ENCODE data around the gene MAD1L1.

The MAD1L1 gene

GRCh38 chr7:2099048-2099957 lies 133.4 kb downstream of the MAD1L1 start:
- no peaks in the 10 kb centered on the region for H3K36me3 ChIP-seq (ENCODE audit: control insufficient read depth in 2 of 2, insufficient read depth in 2 of 2, low read length in 2 of 2)
- H3K4me3 ChIP-seq (ENCODE audit: low read length in 2 of 2), result no peak overlapping the region
- H3K27me3 ChIP-seq (ENCODE audit: control insufficient read depth in 2 of 2, insufficient read depth in 2 of 2, low read length in 2 of 2), result no peaks in the 10 kb centered on the region
- no peak overlapping the region for H3K27ac ChIP-seq (ENCODE audit: low read depth in 2 of 2, low read length in 2 of 2)
- no peaks in the 10 kb centered on the region for H3K4me1 ChIP-seq (ENCODE audit: control insufficient read depth in 2 of 2, insufficient read depth in 2 of 2, low read length in 2 of 2)
- H3K9ac ChIP-seq (ENCODE audit: low read depth in 1 of 2, low read length in 2 of 2), result no peak overlapping the region
- no peaks in the 10 kb centered on the region for H3K9me3 ChIP-seq (ENCODE audit: control insufficient read depth in 2 of 2, low read length in 2 of 2)

GRCh38 chr7:2098496-2098895 lies 134.2 kb downstream of the MAD1L1 start:
- no peaks in the 10 kb centered on the region for H3K4me1 ChIP-seq (ENCODE audit: control insufficient read depth in 2 of 2, insufficient read depth in 2 of 2, low read length in 2 of 2)
- H3K4me3 ChIP-seq (ENCODE audit: low read length in 2 of 2), result no peak overlapping the region
- no peaks in the 10 kb centered on the region for H3K27me3 ChIP-seq (ENCODE audit: control insufficient read depth in 2 of 2, insufficient read depth in 2 of 2, low read length in 2 of 2)
- H3K9me3 ChIP-seq (ENCODE audit: control insufficient read depth in 2 of 2, low read length in 2 of 2), result no peaks in the 10 kb centered on the region
- H3K36me3 ChIP-seq (ENCODE audit: control insufficient read depth in 2 of 2, insufficient read depth in 2 of 2, low read length in 2 of 2), result no peaks in the 10 kb centered on the region
- H3K27ac ChIP-seq (ENCODE audit: low read depth in 2 of 2, low read length in 2 of 2), result no peak overlapping the region
- H3K9ac ChIP-seq (ENCODE audit: low read depth in 1 of 2, low read length in 2 of 2), result no peak overlapping the region

- H3K36me3 ChIP-seq (ENCODE audit: control insufficient read depth in 2 of 2, insufficient read depth in 2 of 2, low read length in 2 of 2), result no peaks in the 10 kb centered on the region
- H3K27ac ChIP-seq (ENCODE audit: low read depth in 2 of 2, low read length in 2 of 2), result no peak overlapping the region
- H3K27me3 ChIP-seq (ENCODE audit: control insufficient read depth in 2 of 2, insufficient read depth in 2 of 2, low read length in 2 of 2), result no peaks in the 10 kb centered on the region
- H3K9me3 ChIP-seq (ENCODE audit: control insufficient read depth in 2 of 2, low read length in 2 of 2), result no peaks in the 10 kb centered on the region
- H3K4me3 ChIP-seq (ENCODE audit: low read length in 2 of 2), result no peak overlapping the region
- no peaks in the 10 kb centered on the region for H3K4me1 ChIP-seq (ENCODE audit: control insufficient read depth in 2 of 2, insufficient read depth in 2 of 2, low read length in 2 of 2)
- no peak overlapping the region for H3K9ac ChIP-seq (ENCODE audit: low read depth in 1 of 2, low read length in 2 of 2)
These were observed 134.7 kb downstream of the MAD1L1 start for GRCh38 chr7:2098056-2098455.

- Histone ChIP-seq H3K27ac (ENCODE audit: low read depth in 2 of 2, low read length in 2 of 2) (no peak overlapping the region), H3K9me3 (ENCODE audit: control insufficient read depth in 2 of 2, low read length in 2 of 2) (no peaks in the 10 kb centered on the region), H3K27me3 (ENCODE audit: control insufficient read depth in 2 of 2, insufficient read depth in 2 of 2, low read length in 2 of 2) (no peaks in the 10 kb centered on the region), H3K36me3 (ENCODE audit: control insufficient read depth in 2 of 2, insufficient read depth in 2 of 2, low read length in 2 of 2) (no peaks in the 10 kb centered on the region), H3K9ac (ENCODE audit: low read depth in 1 of 2, low read length in 2 of 2) (no peak overlapping the region), H3K4me1 (ENCODE audit: control insufficient read depth in 2 of 2, insufficient read depth in 2 of 2, low read length in 2 of 2) (no peaks in the 10 kb centered on the region), H3K4me3 (ENCODE audit: low read length in 2 of 2) (no peak overlapping the region)
These were observed 135.3 kb downstream of the MAD1L1 start for GRCh38 chr7:2097492-2097891.

- H3K4me3 ChIP-seq (ENCODE audit: low read length in 2 of 2), result no peak overlapping the region
- no peaks in the 10 kb centered on the region for H3K4me1 ChIP-seq (ENCODE audit: control insufficient read depth in 2 of 2, insufficient read depth in 2 of 2, low read length in 2 of 2)
- H3K36me3 ChIP-seq (ENCODE audit: control insufficient read depth in 2 of 2, insufficient read depth in 2 of 2, low read length in 2 of 2), result no peaks in the 10 kb centered on the region
- no peaks in the 10 kb centered on the region for H3K9me3 ChIP-seq (ENCODE audit: control insufficient read depth in 2 of 2, low read length in 2 of 2)
- no peak overlapping the region for H3K9ac ChIP-seq (ENCODE audit: low read depth in 1 of 2, low read length in 2 of 2)
- H3K27me3 ChIP-seq (ENCODE audit: control insufficient read depth in 2 of 2, insufficient read depth in 2 of 2, low read length in 2 of 2), result no peaks in the 10 kb centered on the region
- no peak overlapping the region for H3K27ac ChIP-seq (ENCODE audit: low read depth in 2 of 2, low read length in 2 of 2)
These were observed 135.9 kb downstream of the MAD1L1 start for GRCh38 chr7:2096692-2097387.

GRCh38 chr7:2095436-2095835 lies 137.3 kb downstream of the MAD1L1 start:
- Histone ChIP-seq H3K4me1 (ENCODE audit: control insufficient read depth in 2 of 2, insufficient read depth in 2 of 2, low read length in 2 of 2) (no peaks in the 10 kb centered on the region), H3K36me3 (ENCODE audit: control insufficient read depth in 2 of 2, insufficient read depth in 2 of 2, low read length in 2 of 2) (no peaks in the 10 kb centered on the region), H3K9ac (ENCODE audit: low read depth in 1 of 2, low read length in 2 of 2) (no peak overlapping the region), H3K9me3 (ENCODE audit: control insufficient read depth in 2 of 2, low read length in 2 of 2) (no peaks in the 10 kb centered on the region), H3K27ac (ENCODE audit: low read depth in 2 of 2, low read length in 2 of 2) (no peak overlapping the region), H3K27me3 (ENCODE audit: control insufficient read depth in 2 of 2, insufficient read depth in 2 of 2, low read length in 2 of 2) (no peaks in the 10 kb centered on the region), H3K4me3 (ENCODE audit: low read length in 2 of 2) (no peak overlapping the region)

DNA sequence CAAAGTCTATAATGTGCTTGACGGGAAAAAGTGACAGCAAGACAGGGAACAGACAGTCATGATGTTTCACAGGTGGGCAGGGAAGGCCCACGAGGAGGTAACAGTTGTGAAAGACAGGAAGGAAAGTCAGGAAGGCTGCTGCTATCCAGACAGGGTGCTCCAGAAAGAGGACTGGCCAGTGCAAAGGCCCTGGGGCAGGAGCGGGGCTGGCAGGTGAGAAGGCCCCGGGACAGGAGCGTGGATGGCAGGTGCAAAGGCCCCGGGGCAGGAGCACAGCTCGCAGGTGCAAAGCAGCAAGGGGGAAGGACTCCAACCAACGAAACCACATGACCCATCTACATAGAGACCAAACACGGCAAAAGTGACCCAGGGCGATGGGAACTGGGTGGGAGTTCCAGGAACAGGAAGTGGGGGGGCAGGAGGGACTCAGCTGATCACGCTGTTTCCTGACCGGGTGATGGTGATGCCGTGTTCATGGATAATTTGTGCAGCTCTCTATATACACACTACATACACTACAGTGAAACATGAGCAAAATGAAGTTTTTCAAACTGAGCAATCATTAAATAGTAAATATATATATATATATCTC lies 138.2 kb downstream of the MAD1L1 start:
- no peaks in the 10 kb centered on the region for H3K27me3 ChIP-seq (ENCODE audit: control insufficient read depth in 2 of 2, insufficient read depth in 2 of 2, low read length in 2 of 2)
- no peaks in the 10 kb centered on the region for H3K9me3 ChIP-seq (ENCODE audit: control insufficient read depth in 2 of 2, low read length in 2 of 2)
- H3K9ac ChIP-seq (ENCODE audit: low read depth in 1 of 2, low read length in 2 of 2), result no peak overlapping the region
- H3K36me3 ChIP-seq (ENCODE audit: control insufficient read depth in 2 of 2, insufficient read depth in 2 of 2, low read length in 2 of 2), result no peaks in the 10 kb centered on the region
- H3K4me1 ChIP-seq (ENCODE audit: control insufficient read depth in 2 of 2, insufficient read depth in 2 of 2, low read length in 2 of 2), result no peaks in the 10 kb centered on the region
- H3K4me3 ChIP-seq (ENCODE audit: low read length in 2 of 2), result no peak overlapping the region
- no peak overlapping the region for H3K27ac ChIP-seq (ENCODE audit: low read depth in 2 of 2, low read length in 2 of 2)

DNA sequence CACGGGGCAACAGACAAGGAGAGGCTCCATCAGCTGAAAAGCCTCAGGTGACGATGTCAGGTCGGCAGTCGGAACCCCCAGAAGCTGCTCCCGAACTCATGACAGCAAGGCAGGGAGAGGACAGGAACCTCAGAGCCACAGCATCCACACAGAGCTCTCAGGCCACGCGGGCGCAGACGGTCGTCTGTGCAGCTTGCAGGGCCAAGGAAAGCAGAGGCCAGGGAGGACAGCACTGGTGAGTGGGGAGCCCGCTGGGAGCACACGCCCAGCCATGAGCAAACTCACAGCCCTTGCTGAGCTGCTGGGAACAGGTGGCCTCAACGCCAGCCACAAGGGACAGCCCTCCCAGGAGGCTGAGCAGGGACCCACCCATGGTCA lies 138.9 kb downstream of the MAD1L1 start:
- Histone ChIP-seq H3K27me3 (ENCODE audit: control insufficient read depth in 2 of 2, insufficient read depth in 2 of 2, low read length in 2 of 2) (no peaks in the 10 kb centered on the region), H3K4me3 (ENCODE audit: low read length in 2 of 2) (no peak overlapping the region), H3K9me3 (ENCODE audit: control insufficient read depth in 2 of 2, low read length in 2 of 2) (no peaks in the 10 kb centered on the region)

GRCh38 chr7:2093215-2093842 lies 139.4 kb downstream of the MAD1L1 start:
- no peaks in the 10 kb centered on the region for H3K4me1 ChIP-seq (ENCODE audit: control insufficient read depth in 2 of 2, insufficient read depth in 2 of 2, low read length in 2 of 2)
- no peaks in the 10 kb centered on the region for H3K27me3 ChIP-seq (ENCODE audit: control insufficient read depth in 2 of 2, insufficient read depth in 2 of 2, low read length in 2 of 2)
- H3K36me3 ChIP-seq (ENCODE audit: control insufficient read depth in 2 of 2, insufficient read depth in 2 of 2, low read length in 2 of 2), result no peaks in the 10 kb centered on the region

More for the DNA sequence above, 138.9 kb downstream of the MAD1L1 start:
- Histone ChIP-seq H3K36me3 (ENCODE audit: control insufficient read depth in 2 of 2, insufficient read depth in 2 of 2, low read length in 2 of 2) (no peaks in the 10 kb centered on the region), H3K27ac (ENCODE audit: low read depth in 2 of 2, low read length in 2 of 2) (no peak overlapping the region), H3K4me1 (ENCODE audit: control insufficient read depth in 2 of 2, insufficient read depth in 2 of 2, low read length in 2 of 2) (no peaks in the 10 kb centered on the region), H3K9ac (ENCODE audit: low read depth in 1 of 2, low read length in 2 of 2) (no peak overlapping the region)

DNA sequence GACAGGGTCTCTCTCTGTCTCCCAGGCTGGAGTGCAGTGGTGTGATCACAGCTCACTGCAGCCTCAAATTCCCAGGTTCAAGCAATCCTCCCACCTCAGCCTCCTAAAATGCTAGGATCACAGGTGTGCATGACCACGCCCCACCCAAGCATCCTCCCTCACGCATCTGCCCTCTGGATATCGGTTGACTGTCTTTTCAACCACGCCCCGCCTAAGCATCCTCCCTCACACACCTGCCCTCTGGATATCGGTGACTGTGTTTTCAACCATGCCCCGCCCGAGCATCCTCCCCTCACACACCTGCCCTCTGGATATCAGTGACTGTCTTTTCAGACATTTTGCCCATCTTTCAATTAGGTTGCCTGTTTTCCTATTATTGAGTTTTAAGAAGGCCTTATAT lies 140.5 kb downstream of the MAD1L1 start:
- no peaks in the 10 kb centered on the region for H3K4me1 ChIP-seq (ENCODE audit: control insufficient read depth in 2 of 2, insufficient read depth in 2 of 2, low read length in 2 of 2)
- no peaks in the 10 kb centered on the region for H3K9me3 ChIP-seq (ENCODE audit: control insufficient read depth in 2 of 2, low read length in 2 of 2)
- no peak overlapping the region for H3K9ac ChIP-seq (ENCODE audit: low read depth in 1 of 2, low read length in 2 of 2)
- no peak overlapping the region for H3K27ac ChIP-seq (ENCODE audit: low read depth in 2 of 2, low read length in 2 of 2)
- H3K36me3 ChIP-seq (ENCODE audit: control insufficient read depth in 2 of 2, insufficient read depth in 2 of 2, low read length in 2 of 2), result no peaks in the 10 kb centered on the region
- H3K27me3 ChIP-seq (ENCODE audit: control insufficient read depth in 2 of 2, insufficient read depth in 2 of 2, low read length in 2 of 2), result no peaks in the 10 kb centered on the region
- H3K4me3 ChIP-seq (ENCODE audit: low read length in 2 of 2), result no peak overlapping the region

More at GRCh38 chr7:2093215-2093842, 139.4 kb downstream of the MAD1L1 start:
- H3K9me3 ChIP-seq (ENCODE audit: control insufficient read depth in 2 of 2, low read length in 2 of 2), result no peaks in the 10 kb centered on the region
- no peak overlapping the region for H3K27ac ChIP-seq (ENCODE audit: low read depth in 2 of 2, low read length in 2 of 2)
- H3K4me3 ChIP-seq (ENCODE audit: low read length in 2 of 2), result no peak overlapping the region
- no peak overlapping the region for H3K9ac ChIP-seq (ENCODE audit: low read depth in 1 of 2, low read length in 2 of 2)

Measured in mucosa of rectum (tissue), 2 donors.